ENCODE data around the gene SOST.
A peak's percentile ranks its signal among the peaks of the same experiment; 100 is the strongest.

Gene SOST

DNA sequence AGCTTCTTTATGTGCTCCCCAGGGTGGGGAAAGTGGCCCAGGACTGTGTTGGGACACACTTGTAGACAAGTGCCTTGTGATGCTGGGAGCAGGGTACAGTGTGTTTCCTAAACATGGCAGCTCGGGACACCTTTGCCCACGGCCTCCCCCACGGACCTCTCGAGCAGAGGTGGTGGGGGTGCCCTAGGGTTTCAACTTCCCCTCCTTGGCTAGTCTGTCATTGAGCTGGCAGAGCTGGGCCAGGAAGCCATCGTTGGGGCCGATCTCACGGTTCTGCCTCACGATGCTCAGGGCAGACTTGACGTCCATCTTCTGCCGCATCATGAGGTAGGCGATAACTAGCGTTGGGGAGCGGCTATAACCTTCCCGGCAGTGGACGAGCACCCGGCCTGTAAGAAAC lies 10.8 kb upstream of the SOST start:
- no peak for TF ChIP-seq CTCF (IDR thresholded peaks at IDR 0.05; ENCODE audit: low read depth, low read length)
- H3K4me3 ChIP-seq (ENCODE audit: low read depth, low read length): no peak overlapping the region
- no peak for DNase-seq (ENCODE audit: low read depth, low spot score)
- in situ Hi-C loops (cut with HindIII; ENCODE audit: low sequenced_read_pairs): no loop called here

GRCh38 chr17:43768943-43769342 lies 10.4 kb upstream of the SOST start:
- no peak overlapping the region for H3K4me3 ChIP-seq (ENCODE audit: low read depth, low read length)
- in situ Hi-C loops (cut with HindIII; ENCODE audit: low sequenced_read_pairs): no loop called here
- DNase-seq (ENCODE audit: low read depth, low spot score): no peak
- TF ChIP-seq CTCF (IDR thresholded peaks at IDR 0.05; ENCODE audit: low read depth, low read length): no peak

DNA sequence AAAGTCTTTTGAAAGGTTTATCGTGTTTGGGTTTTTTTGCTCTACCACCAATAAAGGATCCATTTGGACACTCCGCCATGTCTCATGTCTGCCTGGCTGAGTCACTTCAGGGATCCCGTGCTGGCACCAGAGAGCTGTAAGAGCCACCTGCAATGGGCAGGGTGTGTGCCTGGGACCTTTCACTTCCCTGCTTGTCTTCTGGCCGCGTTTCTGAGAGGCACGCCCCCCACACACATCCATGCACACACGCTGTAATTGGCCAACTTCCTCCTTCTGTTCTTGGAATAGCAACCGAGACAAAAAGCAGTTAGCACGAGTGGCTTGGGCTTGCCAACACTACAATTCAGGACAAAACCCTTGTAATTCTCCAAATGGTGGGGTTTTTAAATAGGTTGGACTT lies 9.8 kb upstream of the SOST start:
- no peak overlapping the region for H3K4me3 ChIP-seq (ENCODE audit: low read depth, low read length)
- DNase-seq (ENCODE audit: low read depth, low spot score): no peak
- in situ Hi-C loops (cut with HindIII; ENCODE audit: low sequenced_read_pairs): no loop called here
- TF ChIP-seq CTCF (IDR thresholded peaks at IDR 0.05; ENCODE audit: low read depth, low read length): no peak

GRCh38 chr17:43767713-43768059 lies 9.1 kb upstream of the SOST start:
- no peak for TF ChIP-seq CTCF (IDR thresholded peaks at IDR 0.05; ENCODE audit: low read depth, low read length)
- in situ Hi-C loops (cut with HindIII; ENCODE audit: low sequenced_read_pairs): no loop called here
- DNase-seq (ENCODE audit: low read depth, low spot score): no peak
- no peak overlapping the region for H3K4me3 ChIP-seq (ENCODE audit: low read depth, low read length)

- no peak for TF ChIP-seq CTCF (IDR thresholded peaks at IDR 0.05; ENCODE audit: low read depth, low read length)
- in situ Hi-C loops (cut with HindIII; ENCODE audit: low sequenced_read_pairs): no loop called here
- no peak for DNase-seq (ENCODE audit: low read depth, low spot score)
- H3K4me3 ChIP-seq (ENCODE audit: low read depth, low read length): no peak overlapping the region
These were observed 8.6 kb upstream of the SOST start for GRCh38 chr17:43767053-43767712.

GRCh38 chr17:43766413-43767052 lies 7.9 kb upstream of the SOST start:
- in situ Hi-C loops (cut with HindIII; ENCODE audit: low sequenced_read_pairs): no loop called here
- H3K4me3 ChIP-seq (ENCODE audit: low read depth, low read length): no peak overlapping the region
- DNase-seq (ENCODE audit: low read depth, low spot score): peak; percentile 20
- TF ChIP-seq CTCF (IDR thresholded peaks at IDR 0.05; ENCODE audit: low read depth, low read length): peak; percentile 86

Data from astrocyte of the spinal cord (primary cell).